H1 (cell line): ENCODE data around the gene CDK15. TPM values are rescaled to one million over a fixed set of nuclear protein-coding genes. Genes with fewer than 3 reads are reported as not detected.

ENCODE experiments used
- CTCF ChIA-PET: fragments of 300-600 bp; sonication (Branson Sonifier 250); formaldehyde crosslinking; loops from one replicate; lab custom pipeline; 2021; ENCODE audit not compliant: partially characterized antibody; lab: Charles Lee
- POLR2A ChIA-PET: fragments of 300-600 bp; sonication (Branson Sonifier 250); formaldehyde crosslinking; loops from one replicate; lab custom pipeline; 2021; ENCODE audit warnings: inconsistent platforms; ENCODE audit not compliant: partially characterized antibody; lab: Charles Lee
- DNase-seq, 2 experiments: peaks; one replicate each; pipeline versions ENCODE4 v3.0.0 to v3.0.0-alpha.2; 2010 to 2022; ENCODE audit warnings: low spot score in 2 of 2, low read depth in 1 of 2, mixed read lengths in 1 of 2
- FAIRE-seq: peaks from 2 replicates; lab custom pipeline; 2011; peaks lifted over from hg19 to GRCh38; lab: Jason Lieb, UNC
- H2AFZ ChIP-seq: 2 replicates; pipeline ENCODE4 v1.8.1; 2012; ENCODE audit warnings: low read length, inconsistent platforms
- H2AK5ac ChIP-seq: 2 replicates; pipeline ENCODE4 v1.6.1; 2013; ENCODE audit warnings: low read depth, low read length
- H2BK120ac ChIP-seq: replicated peaks from 2 replicates; pipeline ENCODE3; 2013; ENCODE audit warnings: low read depth, low read length, inconsistent platforms
- H2BK12ac ChIP-seq: 2 replicates; pipeline ENCODE4 v1.6.1; 2013; ENCODE audit warnings: low read depth, low read length
- H2BK15ac ChIP-seq: 2 replicates; pipeline ENCODE4 v1.6.1; 2013; ENCODE audit warnings: low read length
- H2BK20ac ChIP-seq: 2 replicates; pipeline ENCODE4 v1.6.1; 2013; ENCODE audit warnings: low read length
- H2BK5ac ChIP-seq: 2 replicates; pipeline ENCODE4 v1.6.1; 2013; ENCODE audit warnings: low read depth, low read length
- H3K14ac ChIP-seq: 2 replicates; pipeline ENCODE4 v1.6.1; 2013; ENCODE audit warnings: inconsistent platforms; ENCODE audit not compliant: insufficient read length
- H3K18ac ChIP-seq: 2 replicates; pipeline ENCODE4 v1.6.1; 2013; ENCODE audit warnings: low read length; ENCODE audit errors: extremely low read depth
- H3K23ac ChIP-seq: 2 replicates; pipeline ENCODE4 v1.6.1; 2013; ENCODE audit warnings: inconsistent platforms; ENCODE audit not compliant: insufficient read length
- H3K23me2 ChIP-seq: 2 replicates; pipeline ENCODE4 v1.6.1; 2013; ENCODE audit warnings: low read depth, low read length
- H3K27ac ChIP-seq: 2 replicates; pipeline ENCODE4 v1.6.1; 2011; ENCODE audit warnings: low read depth, low read length, inconsistent platforms
- H3K27me3 ChIP-seq, 4 experiments: replicated peaks in 1 of 4; 1 replicate in 1 of 4; 2 replicates in 3 of 4; pipeline versions ENCODE4 v1.6.1 to v1.8.1; 2011 to 2013; ENCODE audit warnings: low read length in 3 of 4, mild to moderate bottlenecking in 3 of 4, inconsistent platforms in 2 of 4, mixed read lengths in 2 of 4, moderate library complexity in 1 of 4; ENCODE audit not compliant: control insufficient read depth in 3 of 4, insufficient read depth in 3 of 4; ENCODE audit errors: extremely low read depth in 1 of 4
- H3K36me3 ChIP-seq, 4 experiments: 2 replicates each; pipeline versions ENCODE4 v1.6.1 to v1.8.1; 2011 to 2013; ENCODE audit warnings: mild to moderate bottlenecking in 4 of 4, low read length in 3 of 4, moderate library complexity in 2 of 4, control low read depth in 1 of 4, inconsistent platforms in 1 of 4; ENCODE audit not compliant: insufficient read depth in 4 of 4, control insufficient read depth in 2 of 4
- H3K4ac ChIP-seq: replicated peaks from 2 replicates; pipeline ENCODE3; 2013; ENCODE audit warnings: low read length, low read depth, mixed read lengths, inconsistent platforms; ENCODE audit not compliant: insufficient read length
- H3K4me1 ChIP-seq, 4 experiments: replicated peaks in 1 of 4; 1 replicate in 1 of 4; 2 replicates in 3 of 4; pipeline versions ENCODE4 v1.6.1 to v1.8.1; 2011 to 2013; ENCODE audit warnings: low read length in 3 of 4, inconsistent platforms in 2 of 4, mixed read lengths in 1 of 4; ENCODE audit not compliant: insufficient read depth in 4 of 4, control insufficient read depth in 3 of 4
- H3K4me2 ChIP-seq, 2 experiments: 2 replicates each; pipeline versions ENCODE4 v1.6.1 to v1.8.1; 2011 to 2013; ENCODE audit warnings: low read depth in 2 of 2, low read length in 2 of 2, control low read depth in 1 of 2, inconsistent platforms in 1 of 2, mild to moderate bottlenecking in 1 of 2; ENCODE audit not compliant: insufficient read depth in 1 of 2
- H3K4me3 ChIP-seq, 4 experiments: fragments of 200-600, 300-600 bp in 1 of 4; sonication (generic), shearing (Covaris generic), sonication (Bioruptor Twin) in 1 of 4; 2 replicates each; pipeline versions ENCODE4 v1.5.1 to v1.8.1; 2011 to 2016; ENCODE audit warnings: low read length in 4 of 4, low read depth in 3 of 4, control low read depth in 2 of 4, inconsistent platforms in 2 of 4, mild to moderate bottlenecking in 2 of 4, mixed read lengths in 1 of 4, moderate library complexity in 1 of 4; ENCODE audit not compliant: insufficient read depth in 2 of 4; ENCODE audit errors: extremely low read depth in 1 of 4
- H3K56ac ChIP-seq: replicated peaks from 2 replicates; pipeline ENCODE3; 2013; ENCODE audit warnings: low read depth, mild to moderate bottlenecking, mixed read lengths, low read length, inconsistent platforms; ENCODE audit not compliant: insufficient read length
- H3K79me1 ChIP-seq: 2 replicates; pipeline ENCODE4 v1.6.1; 2013; ENCODE audit warnings: low read depth, low read length, control low read depth
- H3K79me2 ChIP-seq, 2 experiments: 2 replicates each; pipeline versions ENCODE4 v1.6.1 to v1.8.1; 2012 to 2013; ENCODE audit warnings: low read length in 2 of 2, mild to moderate bottlenecking in 2 of 2, inconsistent platforms in 1 of 2; ENCODE audit not compliant: insufficient read depth in 2 of 2, control insufficient read depth in 1 of 2
- H3K9ac ChIP-seq, 4 experiments: replicated peaks in 1 of 4; 1 replicate in 1 of 4; 2 replicates in 3 of 4; pipeline versions ENCODE4 v1.6.1 to v1.8.1; 2011 to 2013; ENCODE audit warnings: low read depth in 3 of 4, low read length in 3 of 4, control low read depth in 2 of 4, mild to moderate bottlenecking in 2 of 4, moderate library complexity in 2 of 4, inconsistent platforms in 1 of 4; ENCODE audit errors: extremely low read depth in 1 of 4
- H3K9me3 ChIP-seq, 2 experiments: 2 replicates each; pipeline versions ENCODE4 v1.6.1 to v1.8.1; 2012 to 2013; ENCODE audit warnings: mild to moderate bottlenecking in 2 of 2, moderate library complexity in 2 of 2, control low read depth in 1 of 2, inconsistent platforms in 1 of 2, low read depth in 1 of 2, low read length in 1 of 2, mixed read lengths in 1 of 2; ENCODE audit not compliant: insufficient read depth in 2 of 2
- H4K20me1 ChIP-seq, 2 experiments: replicated peaks in 1 of 2; 2 replicates each; pipeline versions ENCODE3 to v1.8.1; 2011 to 2013; ENCODE audit warnings: inconsistent platforms in 2 of 2, low read length in 2 of 2, mild to moderate bottlenecking in 1 of 2; ENCODE audit not compliant: insufficient read depth in 2 of 2, control insufficient read depth in 1 of 2
- H4K5ac ChIP-seq: 2 replicates; pipeline ENCODE4 v1.6.1; 2013; ENCODE audit warnings: low read length, low read depth, mixed read lengths, inconsistent platforms; ENCODE audit not compliant: insufficient read length
- H4K8ac ChIP-seq: 2 replicates; pipeline ENCODE4 v1.8.0; 2013; ENCODE audit warnings: mild to moderate bottlenecking, moderate library complexity, low read length, inconsistent platforms; ENCODE audit not compliant: insufficient read depth; ENCODE audit errors: extremely low read depth
- H4K91ac ChIP-seq: replicated peaks from 2 replicates; pipeline ENCODE3; 2013; ENCODE audit warnings: low read length, mixed read lengths, inconsistent platforms; ENCODE audit not compliant: insufficient read length
- ASH2L ChIP-seq: fragments of 200-600, 300-600 bp; sonication (generic); IDR thresholded peaks from one replicate; pipeline ENCODE4 v1.7.1; 2017; ENCODE audit warnings: low read length
- CBX5 ChIP-seq: fragments of 300-800, 300-1000 bp; sonication (generic); IDR thresholded peaks from 2 replicates; pipeline ENCODE4 v1.7.1; 2016; ENCODE audit warnings: antibody characterized with exemption, low read length, low read depth
- CBX8 ChIP-seq: fragments of 300-800, 300-1000 bp; sonication (generic); IDR thresholded peaks from 2 replicates; pipeline ENCODE4 v1.7.1; 2016; ENCODE audit warnings: low read depth, low read length, borderline replicate concordance
- FOSL1 ChIP-seq: IDR thresholded peaks from 2 replicates; pipeline ENCODE4 v1.6.1; 2011; ENCODE audit warnings: mild to moderate bottlenecking, low read depth, low read length, moderate library complexity; ENCODE audit not compliant: insufficient read depth
- TCF12 ChIP-seq: IDR thresholded peaks from 2 replicates; pipeline ENCODE4 v1.6.1; 2011; ENCODE audit warnings: low read depth, mild to moderate bottlenecking, low read length
- WGBS, 2 experiments: shearing (Covaris generic) in 1 of 2; methylation state at CpG; one replicate each; pipeline versions ENCODE4 v1.1.6 to v1.1.7; 2013 to 2015; ENCODE audit warnings: low lambda C conversion rate in 2 of 2, mixed read lengths in 2 of 2, inconsistent platforms in 1 of 2, low coverage in 1 of 2, missing lambda C conversion rate in 1 of 2; ENCODE audit not compliant: insufficient replicate concordance in 2 of 2, insufficient coverage in 1 of 2, insufficient read length in 1 of 2; ENCODE audit errors: extremely low coverage in 1 of 2, missing lambda C conversion rate in 1 of 2; 5-methylcytosine and 5-hydroxymethylcytosine counted together
- polyA plus RNA-seq, 7 experiments: library from polyadenylated mRNA; depleted of rRNA in 3 of 7; stranded (reverse) in 5 of 7; unstranded in 2 of 7; fragments of >200 nt in 5 of 7; fragments of 200-250 nt in 2 of 7; gene quantifications; 1 replicate in 5 of 7; 2 replicates in 1 of 7; 4 replicates in 1 of 7; pipeline versions ENCODE4 v1.2.1 to v1.2.3, GENCODE V29; 2011 to 2013; ENCODE audit warnings: missing spikeins in 2 of 7, mixed read lengths in 2 of 7
- total RNA-seq: library from RNA; stranded (reverse); fragmentation: NEBNext Ultra II Directional; extraction: Animal tissue kit (Norgen Biotek cat#: 25700); gene quantifications from 2 replicates; pipeline ENCODE4 v1.2.1, GENCODE V29; 2021

Gene CDK15
- total and polyA plus RNA-seq, 2 of the 8 experiments (the other 6 are each of a cell fraction or from before 2014, with no cell fraction given): 0.03 TPM; not detected in 1

- no peak overlapping the region for H3K4ac ChIP-seq
- H3K56ac ChIP-seq: no peak overlapping the region
- no peak overlapping the region for H3K14ac ChIP-seq
- POLR2A ChIA-PET: no interaction called here
- WGBS, 2 experiments: 89% methylated on average over 4 of the region's 4 CpGs; no CpG with 5 or more reads in 1 of the 2 experiments
- H4K5ac ChIP-seq: no peak overlapping the region
- no peak overlapping the region for H2BK20ac ChIP-seq
- H3K4me3 ChIP-seq: no peak overlapping the region
- no peak overlapping the region for H3K4me2 ChIP-seq
- no peaks in the 10 kb centered on the region for H3K23me2 ChIP-seq
- H2AFZ ChIP-seq: no peak overlapping the region
- TF ChIP-seq ASH2L (no peak), CBX8 (no peak), TCF12 (no peak), FOSL1 (no peak), CBX5 (no peak)
- TF ChIP-seq, all 59 proteins: peak for 0
- Histone ChIP-seq H4K91ac (no peak overlapping the region), H2BK120ac (no peak overlapping the region), H4K8ac (no peak overlapping the region), H3K9me3 (no peaks in the 10 kb centered on the region; a peak in 1 of 4 replicates), H3K36me3 (peaks cover 2 to 15% (median 5%) of the 10 kb centered on the region in 4 experiments; a peak in 5 of 8 replicates), H3K79me2 (peaks cover 3 to 39% of the 10 kb centered on the region in 2 experiments; a peak in 3 of 4 replicates), H2AK5ac (no peak overlapping the region), H2BK12ac (no peak overlapping the region), H3K23ac (no peak overlapping the region), H3K18ac (no peak overlapping the region), H2BK15ac (no peak overlapping the region), H3K9ac (no peak overlapping the region), H3K27me3 (no peaks in the 10 kb centered on the region), H3K79me1 (no peaks in the 10 kb centered on the region; the same call in 1 of the 2 replicates), H3K27ac (no peak overlapping the region), H2BK5ac (no peak overlapping the region), H4K20me1 (no peaks in the 10 kb centered on the region), H3K4me1 (peaks cover 3 to 11% (median 3%) of the 10 kb centered on the region in 4 experiments; a peak in 4 of 7 replicates)
- CTCF ChIA-PET: no interaction called here
- FAIRE-seq (no peak), DNase-seq (no peak)
Observed at GRCh38 chr2:201769666-201770373, 36.5 kb upstream of the CDK15 start.
